Mesendoderm (in vitro differentiated cells): ENCODE results near the gene COL6A5.

ENCODE experiments used
- DNase-seq: peaks from one replicate; pipeline ENCODE4 v3.0.0; 2013
- H2AK5ac ChIP-seq: 2 replicates; pipeline ENCODE4 v1.6.1; 2013; ENCODE audit warnings: low read length, inconsistent platforms
- H2BK120ac ChIP-seq: 2 replicates; pipeline ENCODE4 v1.6.1; 2013; ENCODE audit warnings: low read depth, mild to moderate bottlenecking, low read length, moderate library complexity, mixed read lengths
- H2BK15ac ChIP-seq: replicated peaks from 2 replicates; pipeline ENCODE4 v1.6.1; 2013; ENCODE audit warnings: low read depth, mild to moderate bottlenecking, moderate library complexity
- H2BK5ac ChIP-seq: 2 replicates; pipeline ENCODE4 v1.6.1; 2013; ENCODE audit warnings: low read length, inconsistent platforms
- H3K18ac ChIP-seq: 2 replicates; pipeline ENCODE4 v1.6.1; 2013; ENCODE audit warnings: mild to moderate bottlenecking, low read length, mixed read lengths
- H3K23ac ChIP-seq: one replicate; pipeline ENCODE4 v1.6.1; 2013; ENCODE audit warnings: low read length
- H3K27ac ChIP-seq: 2 replicates; pipeline ENCODE4 v1.5.1; 2013; ENCODE audit warnings: low read depth, mild to moderate bottlenecking, inconsistent platforms, low read length, moderate library complexity
- H3K27me3 ChIP-seq: 2 replicates; pipeline ENCODE4 v1.6.1; 2013; ENCODE audit warnings: low read length, control low read depth, mild to moderate bottlenecking, inconsistent platforms; ENCODE audit not compliant: insufficient read depth, poor library complexity
- H3K36me3 ChIP-seq: 2 replicates; pipeline ENCODE4 v1.6.1; 2013; ENCODE audit warnings: low read length, inconsistent platforms; ENCODE audit not compliant: control insufficient read depth, insufficient read depth
- H3K4ac ChIP-seq: one replicate; pipeline ENCODE4 v1.6.1; 2013; ENCODE audit warnings: low read depth, mild to moderate bottlenecking, low read length, moderate library complexity
- H3K4me1 ChIP-seq: 2 replicates; pipeline ENCODE4 v1.6.1; 2013; ENCODE audit warnings: low read depth, low read length, inconsistent platforms; ENCODE audit not compliant: control insufficient read depth
- H3K4me2 ChIP-seq: 2 replicates; pipeline ENCODE4 v1.6.1; 2013; ENCODE audit warnings: low read length
- H3K4me3 ChIP-seq: 2 replicates; pipeline ENCODE4 v1.5.1; 2013; ENCODE audit warnings: mild to moderate bottlenecking, low read length
- H3K56ac ChIP-seq: one replicate; pipeline ENCODE4 v1.6.1; 2013; ENCODE audit warnings: low read length
- H3K79me1 ChIP-seq: 2 replicates; pipeline ENCODE4 v1.6.1; 2013; ENCODE audit warnings: low read length, inconsistent platforms
- H3K79me2 ChIP-seq: 2 replicates; pipeline ENCODE4 v1.6.1; 2013; ENCODE audit warnings: mild to moderate bottlenecking, low read length; ENCODE audit not compliant: control insufficient read depth, insufficient read depth
- H3K9ac ChIP-seq: 2 replicates; pipeline ENCODE4 v1.6.1; 2013; ENCODE audit warnings: low read length, inconsistent platforms
- H4K5ac ChIP-seq: one replicate; pipeline ENCODE4 v1.6.1; 2013; ENCODE audit warnings: low read length
- H4K8ac ChIP-seq: one replicate; pipeline ENCODE4 v1.6.1; 2013; ENCODE audit warnings: low read depth, mild to moderate bottlenecking, control low read depth, low read length, moderate library complexity
- WGBS: extraction: QIAGEN DNeasy Blood & Tissue Kit; methylation state at CpG from one replicate; pipeline ENCODE4 v1.1.7; 2013; ENCODE audit warnings: low lambda C conversion rate, missing lambda C conversion rate; ENCODE audit not compliant: insufficient coverage; ENCODE audit errors: extremely low coverage; 5-methylcytosine and 5-hydroxymethylcytosine counted together

The COL6A5 gene

GRCh38 chr3:130490241-130490640 lies 144.8 kb downstream of the COL6A5 start:
- no CpG with 5 or more reads among the region's 1 CpG for WGBS
- H3K79me2 ChIP-seq, result no peaks in the 10 kb centered on the region
- H2BK120ac ChIP-seq, result no peak overlapping the region
- no peaks in the 10 kb centered on the region for H3K27me3 ChIP-seq
- H3K9ac ChIP-seq, result no peak overlapping the region
- DNase-seq, result no peak
- no peak overlapping the region for H4K8ac ChIP-seq
- no peak overlapping the region for H3K23ac ChIP-seq
- H3K36me3 ChIP-seq, result no peaks in the 10 kb centered on the region
- H3K79me1 ChIP-seq, result no peaks in the 10 kb centered on the region
- no peak overlapping the region for H3K4me3 ChIP-seq
- no peaks in the 10 kb centered on the region for H3K4me1 ChIP-seq
- no peak overlapping the region for H2AK5ac ChIP-seq
- no peak overlapping the region for H3K27ac ChIP-seq
- H3K56ac ChIP-seq, result no peak overlapping the region
- no peak overlapping the region for H4K5ac ChIP-seq
- no peak overlapping the region for H3K4me2 ChIP-seq
- H3K18ac ChIP-seq, result no peak overlapping the region
- H2BK5ac ChIP-seq, result no peak overlapping the region
- H2BK15ac ChIP-seq, result peak overlapping the region; percentile 92
- no peak overlapping the region for H3K4ac ChIP-seq

- Histone ChIP-seq H3K4me3 (no peak overlapping the region), H4K5ac (no peak overlapping the region), H3K4me1 (no peaks in the 10 kb centered on the region), H2BK15ac (no peak overlapping the region), H2AK5ac (no peak overlapping the region), H3K9ac (no peak overlapping the region), H3K36me3 (no peaks in the 10 kb centered on the region), H3K27ac (no peak overlapping the region), H3K27me3 (no peaks in the 10 kb centered on the region), H3K4me2 (no peak overlapping the region), H4K8ac (no peak overlapping the region), H2BK5ac (no peak overlapping the region), H3K79me2 (no peaks in the 10 kb centered on the region), H3K18ac (no peak overlapping the region), H3K23ac (no peak overlapping the region), H3K56ac (no peak overlapping the region), H3K79me1 (no peaks in the 10 kb centered on the region), H3K4ac (no peak overlapping the region), H2BK120ac (no peak overlapping the region)
- no CpG with 5 or more reads among the region's 6 CpGs for WGBS
- no peak for DNase-seq
These were observed 146.0 kb downstream of the COL6A5 start for GRCh38 chr3:130491431-130491830.

GRCh38 chr3:130504701-130505100 lies 159.2 kb downstream of the COL6A5 start:
- H3K4ac ChIP-seq, result no peak overlapping the region
- no peak overlapping the region for H3K4me2 ChIP-seq
- no peak overlapping the region for H2AK5ac ChIP-seq
- H4K5ac ChIP-seq, result no peak overlapping the region
- H3K56ac ChIP-seq, result no peak overlapping the region
- no peaks in the 10 kb centered on the region for H3K79me1 ChIP-seq
- no peak overlapping the region for H4K8ac ChIP-seq
- H3K36me3 ChIP-seq, result no peaks in the 10 kb centered on the region
- DNase-seq, result no peak
- no CpG with 5 or more reads among the region's 2 CpGs for WGBS
- no peak overlapping the region for H3K9ac ChIP-seq
- no peak overlapping the region for H3K23ac ChIP-seq
- H2BK5ac ChIP-seq, result no peak overlapping the region
- H3K27ac ChIP-seq, result no peak overlapping the region
- H3K4me1 ChIP-seq, result no peaks in the 10 kb centered on the region
- no peaks in the 10 kb centered on the region for H3K79me2 ChIP-seq
- H2BK120ac ChIP-seq, result no peak overlapping the region
- no peak overlapping the region for H3K4me3 ChIP-seq
- no peak overlapping the region for H3K18ac ChIP-seq
- H3K27me3 ChIP-seq, result no peaks in the 10 kb centered on the region
- no peak overlapping the region for H2BK15ac ChIP-seq

GRCh38 chr3:130506031-130506430 lies 160.6 kb downstream of the COL6A5 start:
- H3K27ac ChIP-seq, result no peak overlapping the region
- H3K18ac ChIP-seq, result no peak overlapping the region
- no peaks in the 10 kb centered on the region for H3K27me3 ChIP-seq
- no peak overlapping the region for H3K4ac ChIP-seq
- H3K36me3 ChIP-seq, result no peaks in the 10 kb centered on the region
- no CpG with 5 or more reads among the region's 3 CpGs for whole genome bisulfite sequencing
- H3K56ac ChIP-seq, result no peak overlapping the region
- H2BK5ac ChIP-seq, result no peak overlapping the region
- no peaks in the 10 kb centered on the region for H3K79me2 ChIP-seq
- no peak overlapping the region for H3K9ac ChIP-seq
- H3K4me1 ChIP-seq, result no peaks in the 10 kb centered on the region
- H2BK15ac ChIP-seq, result no peak overlapping the region
- H4K8ac ChIP-seq, result no peak overlapping the region
- H2AK5ac ChIP-seq, result no peak overlapping the region
- no peak overlapping the region for H3K23ac ChIP-seq
- no peak overlapping the region for H4K5ac ChIP-seq
- H3K4me3 ChIP-seq, result no peak overlapping the region
- no peak overlapping the region for H3K4me2 ChIP-seq
- H2BK120ac ChIP-seq, result no peak overlapping the region
- H3K79me1 ChIP-seq, result no peaks in the 10 kb centered on the region
- DNase-seq, result no peak

- no peak overlapping the region for H2BK120ac ChIP-seq
- H3K4me3 ChIP-seq, result no peak overlapping the region
- no peak overlapping the region for H3K56ac ChIP-seq
- no peak overlapping the region for H3K23ac ChIP-seq
- no peak for DNase-seq
- H4K8ac ChIP-seq, result no peak overlapping the region
- no peaks in the 10 kb centered on the region for H3K79me2 ChIP-seq
- no peaks in the 10 kb centered on the region for H3K4me1 ChIP-seq
- no peak overlapping the region for H2BK5ac ChIP-seq
- no peaks in the 10 kb centered on the region for H3K36me3 ChIP-seq
- H3K27ac ChIP-seq, result no peak overlapping the region
- no peak overlapping the region for H2BK15ac ChIP-seq
- H3K79me1 ChIP-seq, result no peaks in the 10 kb centered on the region
- H3K4ac ChIP-seq, result no peak overlapping the region
- WGBS, result no CpG with 5 or more reads among the region's 2 CpGs
- no peak overlapping the region for H4K5ac ChIP-seq
- H3K9ac ChIP-seq, result no peak overlapping the region
- no peak overlapping the region for H3K4me2 ChIP-seq
- no peak overlapping the region for H2AK5ac ChIP-seq
- no peak overlapping the region for H3K18ac ChIP-seq
- no peaks in the 10 kb centered on the region for H3K27me3 ChIP-seq
These were observed 162.3 kb downstream of the COL6A5 start for GRCh38 chr3:130507746-130508145.

- WGBS, result no CpG with 5 or more reads among the region's 6 CpGs
- H2AK5ac ChIP-seq, result no peak overlapping the region
These were observed 163.5 kb downstream of the COL6A5 start for GRCh38 chr3:130509008-130509407.

More at GRCh38 chr3:130509008-130509407, 163.5 kb downstream of the COL6A5 start:
- Histone ChIP-seq H2BK15ac (no peak overlapping the region), H3K23ac (no peak overlapping the region), H3K79me2 (no peaks in the 10 kb centered on the region), H3K27me3 (no peaks in the 10 kb centered on the region), H4K5ac (no peak overlapping the region), H3K9ac (no peak overlapping the region), H3K18ac (no peak overlapping the region), H3K4me2 (no peak overlapping the region), H3K79me1 (no peaks in the 10 kb centered on the region), H3K27ac (no peak overlapping the region), H3K4me1 (no peaks in the 10 kb centered on the region), H3K4me3 (no peak overlapping the region), H3K56ac (no peak overlapping the region), H3K36me3 (no peaks in the 10 kb centered on the region), H3K4ac (no peak overlapping the region), H2BK5ac (no peak overlapping the region), H2BK120ac (no peak overlapping the region), H4K8ac (no peak overlapping the region)
- DNase-seq, result no peak
